DOHH2 (cell line): ENCODE data around the gene UNC13D.

ENCODE experiments used
- H3F3A ChIP-seq: fragments of 200-600 bp; sonication (generic), shearing (Covaris generic); 2 replicates; pipeline ENCODE4 v1.6.0; 2016; ENCODE audit warnings: antibody characterized with exemption, mild to moderate bottlenecking; ENCODE audit not compliant: control insufficient read depth, insufficient read depth
- H3K27ac ChIP-seq: fragments of 200-600 bp; sonication (generic); 2 replicates; pipeline ENCODE4 v1.5.1; 2014; ENCODE audit warnings: low read depth, mild to moderate bottlenecking, low read length, moderate library complexity
- H3K27me3 ChIP-seq: fragments of 200-600 bp; sonication (generic); 2 replicates; pipeline ENCODE4 v1.6.1; 2014; ENCODE audit warnings: mild to moderate bottlenecking, low read length, mixed read lengths; ENCODE audit not compliant: control insufficient read depth
- H3K36me3 ChIP-seq: fragments of 200-600 bp; sonication (generic); 2 replicates; pipeline ENCODE4 v1.6.1; 2014; ENCODE audit warnings: mild to moderate bottlenecking, low read length, moderate library complexity, mixed read lengths; ENCODE audit not compliant: control insufficient read depth
- H3K4me1 ChIP-seq: fragments of 200-600 bp; sonication (generic); 2 replicates; pipeline ENCODE4 v1.6.1; 2014; ENCODE audit warnings: mild to moderate bottlenecking, low read length, mixed read lengths; ENCODE audit not compliant: control insufficient read depth
- H3K4me2 ChIP-seq: fragments of 200-600 bp; sonication (generic); 2 replicates; pipeline ENCODE4 v1.6.0; 2014; ENCODE audit warnings: mild to moderate bottlenecking, low read length, moderate library complexity
- H3K4me3 ChIP-seq: fragments of 200-600 bp; sonication (generic); 2 replicates; pipeline ENCODE4 v1.5.1; 2014; ENCODE audit warnings: mild to moderate bottlenecking, low read length, mixed read lengths
- H3K79me2 ChIP-seq: fragments of 200-600 bp; sonication (generic); 2 replicates; pipeline ENCODE4 v1.6.1; 2014; ENCODE audit warnings: mild to moderate bottlenecking, low read length, mixed read lengths; ENCODE audit not compliant: control insufficient read depth
- H3K9me2 ChIP-seq: fragments of 200-600 bp; sonication (generic); replicated peaks from 2 replicates; pipeline ENCODE4 v1.6.1; 2014; ENCODE audit warnings: mild to moderate bottlenecking, low read length, mixed read lengths; ENCODE audit not compliant: control insufficient read depth
- H3K9me3 ChIP-seq: fragments of 200-600 bp; sonication (generic); 2 replicates; pipeline ENCODE4 v1.6.1; 2014; ENCODE audit warnings: antibody characterized with exemption, low read length, mixed read lengths; ENCODE audit not compliant: control insufficient read depth, insufficient read depth
- H4K20me1 ChIP-seq: fragments of 200-600 bp; sonication (generic); 2 replicates; pipeline ENCODE4 v1.6.0; 2014; ENCODE audit warnings: low read depth, mild to moderate bottlenecking, antibody characterized with exemption, low read length, moderate library complexity; ENCODE audit not compliant: control insufficient read depth, insufficient read depth
- EZH2phosphoT487 ChIP-seq: fragments of 200-600 bp; sonication (generic); IDR thresholded peaks from 2 replicates; pipeline ENCODE4 v1.6.1; 2017; ENCODE audit warnings: borderline replicate concordance, mild to moderate bottlenecking, antibody characterized with exemption, low read length, moderate library complexity, mixed read lengths
- TF ChIP-seq, protein P1 (sequence below): fragments of 200-600 bp; sonication (generic); IDR thresholded peaks from one replicate; pipeline ENCODE4 v1.5.1; 2014; ENCODE audit warnings: antibody characterized with exemption, mild to moderate bottlenecking, low read depth, low read length; ENCODE audit not compliant: poor library complexity, severe bottlenecking

UNC13D gene

DNA sequence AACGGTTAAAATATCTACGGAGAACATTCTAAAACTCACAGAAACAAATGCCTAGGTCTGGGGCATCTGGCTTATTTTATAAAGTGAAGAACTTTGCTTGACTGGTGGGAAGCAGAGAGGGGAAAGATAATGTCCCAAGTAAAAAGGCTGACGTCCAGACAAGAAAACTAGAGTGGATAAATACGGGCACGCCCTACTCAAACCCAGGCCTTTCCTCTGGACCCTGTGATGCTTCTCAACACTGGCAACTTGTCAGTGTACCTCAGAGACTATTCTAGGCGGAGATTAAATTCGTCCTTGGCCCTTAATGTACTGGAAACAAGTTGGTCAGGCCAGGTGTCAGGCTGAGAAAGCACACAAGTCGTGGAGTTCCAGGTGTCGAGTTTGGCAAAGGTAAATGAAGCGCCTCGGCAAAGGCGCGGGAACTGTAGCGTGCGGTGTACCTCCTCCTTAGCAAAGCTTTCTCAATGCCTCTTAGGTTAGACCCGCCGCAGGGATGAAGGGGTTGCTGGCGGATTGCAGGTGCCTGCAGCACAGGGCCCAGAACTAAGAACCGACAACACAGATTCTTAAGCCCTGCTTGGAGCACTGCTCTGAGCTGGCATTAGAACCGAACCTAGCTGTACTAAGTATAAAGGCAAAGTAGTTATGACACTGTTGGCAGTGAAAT is 60.3 kb downstream of the UNC13D start:
- peaks cover 57% of the 10 kb centered on the region for H3K79me2 ChIP-seq
- peaks cover 3% of the 10 kb centered on the region for H4K20me1 ChIP-seq
- H3K4me1 ChIP-seq = peaks cover 62% of the 10 kb centered on the region
- no peaks in the 10 kb centered on the region for H3K9me3 ChIP-seq
- no peaks in the 10 kb centered on the region for H3K27me3 ChIP-seq
- H3K27ac ChIP-seq = peak overlapping the region; percentile 97
- H3K4me2 ChIP-seq = peak overlapping the region; percentile 95
- peaks cover 29% of the 10 kb centered on the region for H3K36me3 ChIP-seq
- peaks cover 23% of the 10 kb centered on the region for H3F3A ChIP-seq
- H3K9me2 ChIP-seq = no peaks in the 10 kb centered on the region
- TF ChIP-seq, protein P1, sequence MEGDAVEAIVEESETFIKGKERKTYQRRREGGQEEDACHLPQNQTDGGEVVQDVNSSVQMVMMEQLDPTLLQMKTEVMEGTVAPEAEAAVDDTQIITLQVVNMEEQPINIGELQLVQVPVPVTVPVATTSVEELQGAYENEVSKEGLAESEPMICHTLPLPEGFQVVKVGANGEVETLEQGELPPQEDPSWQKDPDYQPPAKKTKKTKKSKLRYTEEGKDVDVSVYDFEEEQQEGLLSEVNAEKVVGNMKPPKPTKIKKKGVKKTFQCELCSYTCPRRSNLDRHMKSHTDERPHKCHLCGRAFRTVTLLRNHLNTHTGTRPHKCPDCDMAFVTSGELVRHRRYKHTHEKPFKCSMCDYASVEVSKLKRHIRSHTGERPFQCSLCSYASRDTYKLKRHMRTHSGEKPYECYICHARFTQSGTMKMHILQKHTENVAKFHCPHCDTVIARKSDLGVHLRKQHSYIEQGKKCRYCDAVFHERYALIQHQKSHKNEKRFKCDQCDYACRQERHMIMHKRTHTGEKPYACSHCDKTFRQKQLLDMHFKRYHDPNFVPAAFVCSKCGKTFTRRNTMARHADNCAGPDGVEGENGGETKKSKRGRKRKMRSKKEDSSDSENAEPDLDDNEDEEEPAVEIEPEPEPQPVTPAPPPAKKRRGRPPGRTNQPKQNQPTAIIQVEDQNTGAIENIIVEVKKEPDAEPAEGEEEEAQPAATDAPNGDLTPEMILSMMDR = no peak
- TF ChIP-seq EZH2phosphoT487 = no peak
- H3K4me3 ChIP-seq = peak overlapping the region; percentile 95

DNA sequence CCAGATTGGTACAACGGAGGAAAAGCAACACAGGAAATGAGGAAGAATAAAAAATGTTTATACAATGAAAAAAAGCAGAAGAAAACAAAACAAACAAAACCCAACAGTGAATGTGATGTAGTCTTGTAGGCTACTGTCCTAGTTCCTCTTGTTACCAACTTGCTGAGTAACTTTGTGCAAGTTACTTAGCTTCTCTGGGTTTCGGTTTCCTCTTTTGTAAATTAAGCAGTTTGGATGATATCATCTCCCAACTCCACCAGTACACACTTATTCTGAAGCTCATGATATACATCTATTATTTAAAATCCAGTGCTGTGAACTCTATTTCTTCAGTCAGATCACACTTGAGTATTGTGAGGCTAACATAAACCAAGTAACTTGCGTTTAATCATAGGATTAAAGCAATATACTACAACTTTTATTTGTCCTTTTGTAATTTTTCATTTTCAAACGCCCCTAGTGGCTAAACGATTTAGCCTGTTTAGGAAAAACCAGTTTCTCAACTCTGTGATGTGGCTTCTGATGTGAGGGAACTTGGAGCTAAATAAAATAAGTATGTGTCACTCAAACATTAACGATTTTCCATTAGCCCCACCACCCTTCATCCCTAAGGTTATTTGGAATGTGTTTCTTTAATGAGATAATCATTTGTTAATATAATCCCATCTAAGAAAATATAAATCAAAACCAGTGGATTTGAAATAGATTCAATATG is 61.0 kb downstream of the UNC13D start:
- no peak for TF ChIP-seq EZH2phosphoT487
- TF ChIP-seq, protein P1 = peak; percentile 91
- Histone ChIP-seq H3K79me2 (peaks cover 58% of the 10 kb centered on the region), H3K27ac (peak overlapping the region; percentile 97), H3K27me3 (no peaks in the 10 kb centered on the region), H3K9me3 (no peaks in the 10 kb centered on the region), H4K20me1 (peaks cover 10% of the 10 kb centered on the region), H3F3A (peaks cover 29% of the 10 kb centered on the region), H3K4me2 (peak overlapping the region; percentile 95), H3K4me1 (peaks cover 64% of the 10 kb centered on the region), H3K4me3 (peak overlapping the region; percentile 95), H3K9me2 (no peaks in the 10 kb centered on the region), H3K36me3 (peaks cover 33% of the 10 kb centered on the region)

DNA sequence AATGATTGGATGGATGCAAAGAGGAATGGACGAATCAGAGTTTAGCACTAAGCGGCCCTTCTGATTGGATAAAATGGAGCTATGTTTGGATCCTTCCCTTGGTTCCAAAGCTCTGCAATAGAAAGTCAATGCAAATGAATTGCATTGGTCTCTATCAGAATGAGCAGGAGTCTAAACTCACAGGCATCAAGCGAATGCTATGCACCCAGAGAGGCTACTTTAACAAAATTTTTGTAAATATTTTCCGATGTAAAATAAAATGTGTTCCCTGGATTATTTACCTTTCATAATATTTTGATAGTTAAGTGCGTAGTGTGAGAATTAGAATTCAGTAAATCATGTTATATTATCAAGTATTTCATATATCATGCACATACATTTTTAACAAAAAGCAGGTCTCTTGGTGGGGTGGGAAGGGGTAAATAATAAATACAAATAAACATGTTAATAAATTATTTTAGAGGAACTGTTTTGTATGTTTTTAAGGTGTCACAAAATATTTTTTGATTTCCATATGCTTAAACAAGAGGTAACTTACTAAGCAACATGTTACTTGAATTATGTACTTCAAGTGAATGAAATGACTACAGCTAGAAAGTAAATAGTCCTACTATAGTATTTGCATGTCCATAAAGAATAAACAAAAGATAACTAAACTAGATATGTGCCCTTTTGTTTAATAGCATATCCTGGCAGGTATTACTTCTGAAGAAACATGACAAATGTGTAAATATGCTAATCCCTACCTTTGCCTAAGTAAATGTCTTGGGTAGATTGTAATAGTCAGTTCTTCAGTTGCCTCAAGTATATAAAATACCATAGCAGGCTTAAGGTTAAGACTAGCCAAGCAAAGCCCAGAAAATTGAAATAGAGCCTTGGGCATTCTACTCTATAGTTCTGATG is 64.0 kb downstream of the UNC13D start:
- peak overlapping the region; percentile 54 for H3K4me2 ChIP-seq
- H3K4me1 ChIP-seq = peaks cover 52% of the 10 kb centered on the region
- peak overlapping the region; percentile 57 for H3K27ac ChIP-seq

More for the DNA sequence above, 64.0 kb downstream of the UNC13D start:
- H3K4me3 ChIP-seq = peak overlapping the region; percentile 46
- no peaks in the 10 kb centered on the region for H3K9me2 ChIP-seq
- H3K27me3 ChIP-seq = no peaks in the 10 kb centered on the region
- H3K36me3 ChIP-seq = peaks cover 43% of the 10 kb centered on the region
- peaks cover 42% of the 10 kb centered on the region for H3K79me2 ChIP-seq
- H3K9me3 ChIP-seq = no peaks in the 10 kb centered on the region
- TF ChIP-seq, protein P1 = no peak
- no peak for TF ChIP-seq EZH2phosphoT487
- H3F3A ChIP-seq = peaks cover 59% of the 10 kb centered on the region
- peaks cover 20% of the 10 kb centered on the region for H4K20me1 ChIP-seq
